Measurements from ENCODE around the gene DEK.
A peak's percentile ranks its signal among the peaks of the same experiment; 100 is the strongest.

DNA sequence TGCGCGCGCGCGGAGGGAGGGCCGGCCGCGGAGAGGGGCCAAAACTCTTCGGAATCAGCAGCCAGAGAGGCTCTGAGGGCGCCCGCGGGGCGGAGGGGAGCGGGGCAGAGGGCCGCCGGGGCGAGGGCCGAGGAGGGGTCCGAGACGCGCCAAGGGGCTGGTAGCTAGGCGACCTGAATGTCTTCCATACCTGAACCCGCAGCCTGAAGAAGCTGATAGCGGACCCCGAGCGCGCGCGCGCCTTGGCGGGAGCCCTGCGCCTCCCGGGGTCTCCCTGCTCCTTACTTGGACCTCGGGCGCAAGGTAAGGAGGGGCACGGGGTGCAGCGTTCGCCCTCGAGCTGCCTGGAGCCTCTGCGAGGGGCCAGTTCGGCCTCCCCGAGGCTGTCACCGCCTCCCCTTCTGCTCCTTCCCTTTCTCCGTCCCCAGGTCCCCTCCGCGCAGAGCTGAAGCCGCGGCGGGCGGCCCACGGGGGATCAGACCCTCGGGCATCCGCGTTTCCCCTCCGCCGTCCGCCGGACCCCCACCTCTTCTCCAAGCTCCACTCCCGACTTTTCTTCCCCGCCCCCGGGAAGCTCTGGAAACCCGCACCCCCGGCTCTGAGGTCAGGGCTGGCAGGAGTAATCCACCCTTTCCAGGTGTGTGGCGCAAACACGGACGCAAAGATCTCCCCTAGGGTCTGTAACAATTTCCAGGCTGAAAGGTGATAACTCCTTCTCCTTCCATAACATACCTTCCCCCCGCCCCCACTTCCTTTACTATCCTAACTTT, 13.1 kb upstream of the DEK start:
- TF ChIP-seq ZNF274 (IDR thresholded peaks at IDR 0.05; ENCODE audit: low read depth, low read length) (no peak), YY1 (IDR thresholded peaks at IDR 0.05; ENCODE audit: insufficient read depth, insufficient read length) (no peak), SUZ12 (IDR thresholded peaks at IDR 0.05; ENCODE audit: extremely low read depth, insufficient read depth, insufficient read length) (peak; percentile 74)

Data from NT2/D1 (cell line).